ENCODE data around the gene EPC1.
"Not testable (repeated sequence)": the region's sequence is repeated elsewhere in the genome, so short reads cannot be mapped to it uniquely, and the experiment has no call there.

The EPC1 gene

DNA sequence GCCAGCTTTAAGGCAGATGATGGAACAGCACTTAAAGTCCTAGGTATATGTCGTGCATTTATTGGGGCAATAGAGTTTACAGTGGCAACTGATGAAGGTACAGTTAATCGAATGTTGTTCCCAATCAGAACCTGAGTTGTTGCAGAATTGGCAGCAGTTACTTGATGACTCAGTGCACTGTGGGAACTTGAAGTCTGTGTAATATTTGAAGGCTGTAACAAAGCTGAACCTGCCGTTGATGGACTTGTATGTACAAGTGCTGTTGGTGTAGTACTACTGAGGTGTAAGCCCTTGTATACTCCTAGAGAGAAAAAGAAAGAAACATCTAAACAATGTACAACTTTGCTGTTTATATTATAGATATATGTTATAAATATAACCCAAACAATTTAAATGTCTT lies 75.3 kb downstream of the EPC1 start:
- peak; percentile 30 for DNase-seq (ENCODE audit: low read depth)

DNA sequence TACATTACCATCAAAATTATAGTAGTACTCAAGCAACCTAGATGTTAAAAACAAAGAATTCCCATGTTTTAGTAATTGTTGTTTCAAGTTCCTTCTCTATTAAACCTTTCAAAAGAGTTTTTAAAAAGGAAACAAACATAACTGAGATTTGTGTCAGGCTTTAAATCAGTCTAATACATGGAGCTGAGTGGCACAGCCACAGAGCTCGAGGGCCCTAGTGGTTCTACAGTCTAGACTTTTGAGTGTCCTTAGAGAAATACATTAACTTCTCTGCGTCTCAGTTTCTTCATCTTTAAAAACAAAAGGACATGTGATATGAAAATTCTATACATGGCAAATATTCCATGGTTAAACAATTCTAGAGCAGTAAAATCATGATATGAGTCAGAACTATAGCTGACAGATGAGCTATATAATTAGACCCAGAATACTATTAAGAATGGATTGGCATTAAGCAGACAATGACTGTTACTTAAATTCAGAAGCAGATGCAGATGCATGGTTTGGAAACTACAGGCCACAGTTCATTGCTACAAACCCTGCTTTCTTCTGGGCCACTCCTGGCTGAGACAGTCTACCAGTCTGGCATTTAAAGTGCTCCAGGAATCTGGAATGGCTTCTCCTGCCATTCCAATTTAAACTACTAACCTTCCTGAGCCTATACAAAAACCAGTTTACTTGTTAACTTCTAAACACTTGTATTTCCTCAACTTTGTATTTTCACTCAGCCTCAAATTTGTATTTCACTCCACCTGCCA lies 77.4 kb downstream of the EPC1 start:
- DNase-seq (ENCODE audit: low read depth) = no peak

DNA sequence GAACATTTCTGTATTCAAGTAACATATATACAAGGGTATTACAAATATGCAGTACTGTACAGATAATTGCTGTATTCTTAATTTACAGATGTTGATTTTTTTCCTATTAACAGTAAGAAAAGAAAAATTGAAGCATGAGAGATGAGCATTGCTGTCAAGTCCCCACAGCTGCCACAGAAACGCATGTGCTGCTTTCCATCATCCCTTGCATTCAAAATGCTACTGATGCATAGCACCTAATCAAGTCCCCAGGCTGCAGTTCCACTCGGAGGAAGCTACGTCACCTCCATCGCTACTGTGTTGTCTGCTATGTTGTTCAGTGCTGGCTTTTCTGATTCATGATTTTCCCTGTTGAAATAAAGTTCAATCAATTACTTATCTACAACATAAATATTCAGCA lies 78.2 kb downstream of the EPC1 start:
- DNase-seq (ENCODE audit: low read depth) = no peak

DNA sequence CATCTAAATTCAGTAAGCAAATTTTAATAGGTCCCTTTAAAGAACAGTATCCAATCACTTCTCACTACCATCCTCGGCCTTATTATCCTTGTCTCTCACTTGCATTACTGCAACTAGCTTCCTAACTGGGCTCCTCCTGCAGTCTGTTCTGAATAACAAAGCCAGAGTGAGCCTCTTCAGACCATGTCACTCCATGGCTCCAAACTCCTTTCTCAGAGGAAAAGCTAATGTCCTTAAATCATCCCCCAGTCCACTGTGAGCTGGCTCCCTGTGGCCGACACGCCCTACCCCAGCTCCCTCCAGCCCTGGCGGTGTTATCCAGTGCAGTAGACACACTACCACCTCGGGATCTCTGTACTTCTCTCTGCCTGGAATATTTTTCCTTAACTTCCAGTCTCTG lies 80.0 kb downstream of the EPC1 start:
- no peak for DNase-seq (ENCODE audit: low read depth)

DNA sequence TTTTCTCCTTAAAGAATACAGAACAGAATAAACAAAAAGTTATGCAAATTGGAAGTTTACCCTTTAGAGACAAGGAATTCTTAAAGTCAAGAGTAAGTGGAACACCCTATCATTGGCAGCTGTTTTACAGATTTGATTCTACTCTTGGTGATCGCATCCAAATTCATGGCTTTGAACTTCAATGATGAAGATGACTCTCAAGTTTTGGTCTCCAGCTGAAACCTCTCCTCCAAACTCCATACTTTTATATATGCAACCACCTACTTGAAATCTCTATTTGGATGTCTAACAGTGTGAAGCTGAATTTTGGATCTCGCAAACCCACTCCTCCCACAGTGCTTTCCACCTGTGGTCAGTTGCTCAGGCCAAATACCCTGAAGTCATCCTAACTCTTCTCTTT lies 80.4 kb downstream of the EPC1 start:
- DNase-seq (ENCODE audit: low read depth) = no peak

DNA sequence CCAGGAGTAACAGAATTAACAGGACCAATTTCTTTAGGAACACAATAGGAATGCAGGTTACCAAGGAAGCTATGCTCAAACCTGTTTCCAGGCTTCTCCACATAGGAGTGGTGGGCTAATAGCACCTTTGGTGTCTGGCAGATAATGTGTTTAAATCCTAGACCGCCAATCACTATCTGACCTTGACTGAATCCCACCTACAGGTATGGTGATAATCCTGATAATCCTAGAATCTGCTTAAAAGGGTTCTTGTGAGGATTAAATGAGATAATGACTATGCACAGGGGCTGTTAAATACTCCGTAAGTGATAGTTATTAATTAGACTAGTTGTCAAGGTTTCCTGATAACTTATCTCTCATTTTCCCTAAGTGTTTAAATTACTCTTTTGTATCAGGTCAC lies 81.2 kb downstream of the EPC1 start:
- no peak for DNase-seq (ENCODE audit: low read depth)

DNA sequence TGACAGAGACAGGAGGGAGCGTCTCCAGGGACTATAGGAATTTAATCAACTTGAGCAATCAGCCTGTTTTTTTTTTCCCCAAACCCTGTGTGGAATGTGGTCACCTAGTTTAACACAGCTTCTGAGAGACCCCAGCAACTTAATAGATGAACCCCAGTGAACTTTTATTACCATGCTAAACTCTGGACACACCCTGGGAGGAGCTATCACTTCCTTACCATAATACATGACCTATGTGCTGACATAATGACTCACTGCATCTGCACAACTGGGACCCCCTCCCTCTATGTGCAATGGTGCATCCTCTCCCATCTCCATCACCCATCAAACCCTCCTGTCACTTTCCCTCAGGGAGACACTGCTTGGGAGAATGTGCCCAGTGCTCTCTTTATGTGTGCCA lies 83.7 kb downstream of the EPC1 start:
- DNase-seq (ENCODE audit: low read depth) = no peak

DNA sequence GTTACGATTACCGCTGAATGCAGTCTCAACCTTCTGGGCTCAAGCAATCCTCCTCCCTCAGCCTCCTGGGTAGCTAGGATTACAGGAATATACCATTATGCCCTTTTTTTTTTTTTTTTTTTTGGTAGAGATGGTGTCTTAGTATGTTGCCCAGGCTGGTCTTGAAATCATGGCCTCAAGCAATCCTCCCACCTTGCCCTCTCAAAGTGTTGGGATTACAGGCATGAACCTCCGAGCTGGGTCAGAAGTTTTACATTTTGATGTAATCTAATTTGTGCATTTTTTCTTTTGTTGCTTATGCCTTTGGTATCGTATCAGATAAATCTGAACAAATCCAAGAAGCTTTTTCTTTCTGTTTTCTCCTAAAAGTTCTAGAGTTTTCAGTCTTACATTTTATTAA lies 87.4 kb downstream of the EPC1 start:
- no peak for DNase-seq (ENCODE audit: low read depth)

DNA sequence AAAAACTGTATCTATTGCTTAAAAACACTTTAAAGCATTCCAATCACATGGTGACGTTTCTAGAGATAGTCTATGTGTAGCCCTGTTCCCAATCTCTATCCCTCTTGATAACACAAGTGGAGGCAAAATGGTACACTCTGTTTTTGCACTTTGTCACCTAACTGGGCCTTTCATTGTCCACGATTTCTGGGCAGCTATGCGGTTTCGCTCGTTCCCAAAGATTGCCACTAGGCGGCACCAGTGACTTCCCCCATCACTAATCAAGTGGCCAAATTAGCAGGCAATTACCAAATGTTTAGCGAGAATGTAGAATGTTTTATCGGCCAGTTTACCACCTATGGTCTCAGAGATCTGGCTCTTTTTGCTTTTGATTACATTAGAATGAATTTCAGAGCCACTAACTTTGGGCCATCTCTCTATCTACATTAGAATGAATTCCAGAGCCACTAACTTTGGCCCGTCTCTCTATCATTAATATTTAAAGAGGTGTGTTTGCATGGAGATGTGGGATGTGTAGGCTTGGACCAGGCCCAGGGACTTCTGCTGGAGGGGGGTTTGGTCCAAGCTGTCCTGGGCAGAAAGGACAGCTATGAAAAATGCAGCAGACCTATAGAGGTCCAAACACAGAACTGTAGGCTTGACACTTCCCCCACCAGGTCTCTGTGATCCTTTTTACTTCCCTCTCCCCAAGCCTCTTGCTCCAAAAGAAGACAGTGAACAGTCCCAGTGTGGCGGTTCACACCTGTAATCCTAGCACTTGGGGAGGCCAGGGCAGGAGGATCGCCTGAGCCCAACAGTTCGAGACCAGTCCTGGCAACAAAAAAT lies 90.1 kb downstream of the EPC1 start:
- DNase-seq (ENCODE audit: low read depth) = no peak

DNA sequence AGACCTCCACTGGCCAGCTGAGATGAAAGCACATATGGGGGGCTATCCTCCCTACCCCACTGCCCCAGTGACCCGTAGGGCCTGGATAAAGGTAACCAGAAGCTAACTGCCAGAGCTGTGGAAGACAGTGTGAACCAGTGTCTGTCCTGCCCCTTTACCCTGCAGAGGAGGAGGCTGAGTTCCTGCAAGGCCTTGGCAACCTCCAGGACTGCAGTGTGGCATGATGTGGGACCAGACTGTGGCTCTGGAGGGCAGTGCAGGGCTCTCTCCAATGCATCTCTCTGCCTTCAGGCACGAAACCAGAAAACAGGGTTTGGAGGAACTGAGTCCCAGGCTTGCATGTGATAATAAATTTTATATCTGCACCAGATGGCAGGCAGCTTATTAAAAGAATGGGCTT lies 93.1 kb downstream of the EPC1 start:
- no peak for DNase-seq (ENCODE audit: low read depth)

DNA sequence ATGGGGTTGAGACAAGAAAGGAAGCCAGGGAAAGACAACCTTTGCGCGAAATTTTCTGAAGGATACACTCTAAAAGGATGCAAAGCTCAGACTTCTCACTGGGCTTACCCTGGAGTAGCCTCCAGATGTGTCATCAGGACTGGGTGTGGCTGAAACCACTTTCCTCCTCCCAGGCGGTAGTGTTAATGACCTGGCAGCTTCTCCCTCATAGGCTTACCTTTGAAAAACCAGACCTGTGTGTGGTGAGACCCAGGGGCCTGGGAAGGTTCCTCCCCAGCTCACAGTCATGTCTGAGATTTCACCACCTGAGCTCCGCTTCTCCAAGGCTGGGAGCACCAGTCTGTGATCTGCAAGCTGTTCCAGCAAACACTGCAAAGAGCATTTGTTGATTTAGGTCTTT lies 93.7 kb downstream of the EPC1 start:
- no peak for DNase-seq (ENCODE audit: low read depth)

DNA sequence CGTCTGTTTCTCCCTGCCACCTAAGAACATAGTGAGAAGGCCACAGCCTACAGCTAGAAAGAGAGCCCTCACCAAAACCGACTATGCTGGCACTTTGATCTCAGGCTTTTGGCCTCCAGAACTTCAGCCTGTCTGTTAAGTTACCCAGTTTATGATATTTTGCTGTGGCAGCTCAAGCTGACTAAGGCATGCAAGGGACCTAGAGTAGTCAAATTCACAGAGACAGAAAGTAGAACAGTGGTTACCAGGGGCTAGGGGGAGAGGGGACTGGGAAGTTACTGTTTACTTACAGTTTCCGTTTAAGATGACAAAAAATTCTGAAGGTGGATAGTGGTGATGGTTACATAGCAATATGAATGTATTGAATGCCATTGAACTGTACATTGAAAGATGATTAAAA lies 96.5 kb downstream of the EPC1 start:
- DNase-seq (ENCODE audit: low read depth) = not testable (repeated sequence)

DNA sequence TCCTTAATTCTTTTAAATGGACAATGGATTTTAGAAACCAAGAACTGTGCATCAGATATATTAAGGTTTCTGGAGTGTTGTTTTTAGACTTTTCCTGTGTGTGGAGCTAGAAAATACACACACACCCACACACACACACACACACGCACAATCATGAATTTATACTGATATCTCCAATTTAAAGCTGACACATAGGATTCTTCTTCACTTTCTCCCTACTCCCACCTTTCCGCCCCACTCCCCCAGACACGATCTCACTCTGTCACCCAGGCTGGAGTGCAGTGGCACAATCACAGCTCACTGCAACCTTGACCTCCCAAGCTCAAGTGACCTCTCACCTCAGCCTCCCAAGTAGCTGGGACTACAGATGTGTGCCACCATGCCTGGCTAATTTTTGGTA lies 100.3 kb downstream of the EPC1 start:
- no peak for DNase-seq (ENCODE audit: low read depth)

DNA sequence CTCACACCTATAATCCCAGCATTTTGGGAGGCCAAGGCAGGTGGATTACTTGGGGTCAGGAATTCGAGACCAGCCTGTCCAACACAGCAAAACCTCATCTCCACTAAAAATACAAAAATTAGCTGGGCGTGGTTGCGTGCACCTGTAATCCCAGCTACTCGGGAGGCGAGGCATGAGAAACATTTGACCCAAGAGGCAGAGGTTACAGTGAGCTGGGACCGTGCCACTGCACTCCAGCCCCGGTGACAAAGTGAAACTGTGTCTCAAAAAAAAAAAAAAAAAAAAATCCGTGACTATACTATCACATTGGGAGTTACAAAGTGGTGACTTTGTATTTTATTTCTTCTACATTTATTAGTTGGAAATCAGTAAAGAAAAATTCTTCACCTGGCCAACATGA lies 101.2 kb downstream of the EPC1 start:
- no peak for DNase-seq (ENCODE audit: low read depth)

DNA sequence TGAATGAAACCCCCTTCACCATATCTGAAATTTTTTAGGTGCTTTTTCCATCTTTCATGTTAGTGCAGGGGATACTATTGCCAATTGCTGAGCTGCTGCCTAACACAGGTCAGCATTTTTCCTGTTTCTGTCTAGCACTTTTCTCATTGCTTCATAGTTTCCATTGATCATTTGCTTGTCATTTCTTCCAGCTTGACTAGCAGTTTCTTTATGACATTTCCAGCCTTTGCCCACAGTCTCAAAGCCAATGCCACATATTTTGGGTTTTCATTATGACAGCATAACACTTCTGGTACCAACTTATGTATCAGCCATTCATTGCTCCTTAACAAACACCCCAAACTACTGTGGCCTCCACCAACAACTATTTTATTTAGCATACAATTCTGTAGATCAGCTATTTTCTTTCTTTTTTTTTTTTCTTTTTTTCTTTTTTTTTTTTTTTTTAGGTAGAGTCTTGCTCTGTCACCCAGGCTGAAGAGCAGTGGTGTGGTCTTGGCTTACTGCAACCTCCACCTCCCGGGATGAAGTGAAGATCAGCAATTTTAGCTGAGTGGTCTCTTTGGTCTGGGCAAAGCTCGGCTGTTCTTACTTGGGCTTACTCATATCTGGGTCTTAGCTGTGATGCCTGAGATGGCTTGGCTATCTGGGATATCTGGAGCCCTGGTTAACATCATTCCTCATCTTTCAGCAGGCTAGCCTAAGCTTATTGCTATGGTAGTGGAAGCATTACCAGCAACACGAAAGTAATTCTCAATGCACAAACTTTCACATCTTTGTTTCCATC lies 102.3 kb downstream of the EPC1 start:
- DNase-seq (ENCODE audit: low read depth) = no peak

DNA sequence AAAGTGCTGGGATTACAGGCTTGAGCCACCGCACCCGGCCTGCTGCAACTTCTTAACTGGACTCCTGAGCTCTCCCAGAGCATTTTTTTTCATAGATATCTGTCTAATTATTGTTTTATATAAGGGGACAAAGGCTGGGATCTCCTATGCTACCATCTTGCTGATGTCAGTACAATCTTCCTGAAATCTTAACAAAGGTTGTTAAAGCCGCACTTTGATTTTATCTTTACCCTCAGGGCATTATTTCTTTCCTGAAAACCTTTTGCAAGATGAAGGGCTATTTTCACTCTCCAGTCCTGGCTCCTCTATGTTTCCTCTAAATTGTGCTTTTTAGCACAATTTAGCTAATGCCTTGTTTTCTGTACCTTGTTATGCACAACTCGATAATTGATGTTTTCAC lies 102.9 kb downstream of the EPC1 start:
- no peak for DNase-seq (ENCODE audit: low read depth)

DNA sequence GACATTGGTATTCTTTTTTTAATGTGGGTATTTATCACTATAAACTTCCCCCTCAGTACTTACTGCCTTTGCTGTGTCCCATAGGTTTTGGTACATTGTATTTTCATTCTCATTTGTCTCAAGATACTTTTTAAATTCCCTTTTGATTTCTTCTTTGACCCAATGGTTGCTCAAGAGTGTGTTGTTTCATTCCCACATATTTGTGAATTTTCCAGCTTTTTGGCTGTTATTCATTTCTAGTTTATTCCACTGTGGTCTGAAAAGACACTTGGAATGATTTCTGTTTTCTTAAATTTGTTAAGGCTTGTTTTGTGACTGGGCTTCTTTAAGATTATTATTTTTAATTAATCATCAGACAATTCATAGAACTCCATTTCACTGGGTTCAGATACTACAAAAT lies 105.0 kb downstream of the EPC1 start:
- DNase-seq (ENCODE audit: low read depth) = no peak

DNA sequence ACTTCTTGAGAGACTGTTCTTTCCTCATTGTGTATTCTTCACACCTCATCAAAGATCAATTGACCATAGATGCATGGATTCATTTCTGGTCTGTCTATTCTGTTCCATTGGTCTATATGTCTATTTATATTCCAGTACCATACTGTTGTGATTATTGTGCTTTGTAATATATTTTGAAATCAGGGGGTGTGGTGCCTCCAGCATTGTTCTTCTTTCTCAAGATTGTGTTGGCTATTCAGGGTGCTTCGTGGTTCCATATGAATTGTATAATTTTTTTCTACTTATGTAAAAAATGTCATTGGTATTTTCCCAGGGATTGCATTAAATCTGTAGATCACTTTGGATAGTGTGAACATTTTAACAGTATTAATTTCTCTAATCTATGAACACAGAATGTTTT lies 106.5 kb downstream of the EPC1 start:
- no peak for DNase-seq (ENCODE audit: low read depth)

DNA sequence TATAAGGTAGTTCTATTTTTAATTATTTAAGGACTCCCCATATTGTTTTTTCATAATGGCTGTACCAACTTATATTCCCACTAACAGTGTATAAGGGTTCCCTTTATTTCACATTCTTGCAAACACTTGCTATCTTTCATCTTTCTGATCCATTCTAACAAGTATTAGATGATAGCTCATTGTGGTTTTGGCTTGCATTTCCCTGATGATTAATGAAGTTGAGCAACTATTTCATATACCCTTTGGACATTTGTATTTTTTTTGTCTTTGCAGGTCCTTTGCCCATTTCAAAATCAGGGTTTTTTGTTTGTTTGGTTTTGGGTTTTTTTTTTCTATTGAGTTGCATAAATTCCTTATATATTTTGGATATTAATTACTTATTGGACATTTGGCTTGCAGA lies 107.2 kb downstream of the EPC1 start:
- DNase-seq (ENCODE audit: low read depth) = peak; percentile 54

DNA sequence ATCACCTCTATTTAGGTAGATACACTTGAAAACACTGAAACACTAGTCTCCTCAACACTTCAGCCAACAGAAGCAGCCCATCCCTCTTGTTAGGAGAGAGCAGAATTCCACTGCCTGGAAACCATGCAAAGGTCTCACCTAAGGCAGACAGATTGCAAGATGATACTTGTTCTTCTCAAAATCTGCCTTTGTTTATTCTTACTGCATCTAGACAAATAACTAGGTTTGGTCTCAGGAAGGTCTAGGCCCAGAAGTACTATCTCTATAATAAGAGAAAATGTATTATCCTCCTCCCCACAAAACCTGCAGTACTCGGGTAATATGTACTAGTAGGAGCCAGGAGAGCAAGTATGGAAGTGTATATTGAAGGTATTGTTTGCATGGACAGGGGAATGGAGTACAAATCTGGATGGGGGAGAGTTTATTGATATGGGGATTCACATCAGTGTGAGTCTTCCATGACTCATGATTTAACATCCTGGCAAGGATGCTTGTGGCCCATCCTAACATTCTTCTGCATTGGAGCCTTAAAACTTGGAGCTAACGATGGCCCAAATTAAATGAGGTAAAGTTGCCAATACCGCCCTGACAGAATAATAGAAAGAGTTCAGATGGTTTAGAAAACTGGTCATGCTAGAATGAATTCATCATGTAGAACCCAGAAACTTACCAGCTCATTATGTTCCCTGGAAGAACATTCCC lies 109.2 kb downstream of the EPC1 start:
- peak; percentile 22 for DNase-seq (ENCODE audit: low read depth)

DNA sequence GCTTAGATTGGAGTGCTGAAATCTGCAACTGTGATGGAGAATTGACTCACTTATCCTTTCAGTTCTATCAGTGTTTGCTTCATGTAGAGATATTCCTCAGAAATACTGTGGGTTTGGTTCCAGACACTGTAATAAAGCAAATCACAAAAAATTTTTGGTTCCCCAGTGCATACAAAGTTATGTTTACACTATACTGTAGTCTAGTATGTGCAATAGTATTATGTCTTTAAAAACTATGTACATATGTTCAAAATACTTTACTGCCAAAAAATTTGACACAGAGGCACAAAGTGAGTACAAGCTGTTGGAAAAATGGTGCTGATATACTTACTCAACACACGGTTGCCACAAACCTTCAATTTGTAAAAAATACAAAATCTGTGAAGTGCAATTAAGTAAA lies 112.5 kb downstream of the EPC1 start:
- no peak for DNase-seq (ENCODE audit: low read depth)

DNA sequence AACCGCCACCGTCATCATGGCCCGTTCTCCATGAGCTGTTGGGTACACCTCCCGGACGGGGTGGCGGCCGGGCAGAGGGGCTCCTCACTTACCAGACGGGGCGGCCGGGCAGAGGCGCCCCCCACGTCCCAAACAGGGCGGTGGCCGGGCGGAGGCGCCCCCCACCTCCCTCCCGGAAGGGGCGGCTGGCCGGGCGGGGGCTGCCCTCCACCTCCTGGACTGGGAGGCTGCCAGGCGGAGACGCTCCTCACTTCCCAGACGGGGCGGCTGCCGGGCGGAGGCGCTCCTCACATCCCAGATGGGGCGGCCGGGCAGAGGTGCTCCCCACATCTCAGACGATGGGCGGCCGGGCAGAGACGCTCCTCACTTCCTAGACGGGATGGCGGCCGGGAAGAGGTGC lies 113.6 kb downstream of the EPC1 start:
- DNase-seq (ENCODE audit: low read depth) = not testable (repeated sequence)

All from non-pigmented ciliary epithelial cell (primary cell).